GM21390 (cell line): ENCODE results near the gene PPP2R2C.

ENCODE experiments used
- ATAC-seq: cut with Tn5 transposase; IDR thresholded peaks from one replicate; pipeline ENCODE4 v1.9.1; 2021; ENCODE audit not compliant: unreplicated experiment

The PPP2R2C gene

GRCh38 chr4:6319530-6320150, 152.8 kb downstream of the PPP2R2C start:
- ATAC-seq: no peak

GRCh38 chr4:6318206-6318605, 154.2 kb downstream of the PPP2R2C start:
- ATAC-seq: no peak

GRCh38 chr4:6316461-6317003, 155.9 kb downstream of the PPP2R2C start:
- no peak for ATAC-seq

GRCh38 chr4:6313216-6313615, 159.2 kb downstream of the PPP2R2C start:
- ATAC-seq: no peak

GRCh38 chr4:6309777-6310176, 162.6 kb downstream of the PPP2R2C start:
- ATAC-seq: no peak

DNA sequence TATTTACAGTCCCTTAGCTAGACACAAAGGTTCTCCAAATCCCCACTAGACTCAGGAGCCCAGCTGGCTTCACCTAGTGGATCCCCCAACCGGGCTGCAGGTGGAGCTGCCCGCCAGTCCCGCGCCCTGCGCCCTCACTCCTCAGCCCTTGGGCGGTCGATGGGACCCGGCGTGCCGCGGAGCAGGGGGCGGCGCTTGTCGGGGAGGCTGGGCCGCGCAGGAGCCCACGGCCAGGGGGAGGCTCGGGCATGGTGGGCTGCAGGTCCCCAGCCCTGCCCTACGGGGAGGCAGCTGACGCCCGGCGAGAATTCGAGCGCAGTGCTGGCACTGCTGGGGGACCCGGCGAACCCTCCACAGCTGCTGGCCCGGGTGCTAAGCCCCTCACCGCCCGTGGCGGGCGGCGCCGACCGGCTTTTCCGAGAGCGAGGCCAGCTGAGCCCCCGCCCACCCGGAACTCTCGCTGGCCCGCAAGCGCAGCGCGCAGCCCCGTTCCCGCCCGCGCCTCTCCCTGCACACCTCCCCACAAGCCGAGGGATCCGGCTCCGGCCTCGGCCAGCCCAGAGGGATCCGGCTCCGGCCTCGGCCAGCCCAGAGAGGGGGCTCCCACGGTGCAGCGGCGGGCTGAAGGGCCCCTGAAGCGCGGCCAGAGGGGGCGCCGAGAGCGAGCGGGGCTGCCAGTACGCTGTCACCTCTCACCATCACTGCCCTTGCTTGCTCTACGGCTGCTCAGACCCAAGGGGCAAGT, 163.3 kb downstream of the PPP2R2C start:
- no peak for ATAC-seq

- ATAC-seq: no peak
Observed at GRCh38 chr4:6307891-6308290, 164.5 kb downstream of the PPP2R2C start.

GRCh38 chr4:6307230-6307629, 165.2 kb downstream of the PPP2R2C start:
- no peak for ATAC-seq

DNA sequence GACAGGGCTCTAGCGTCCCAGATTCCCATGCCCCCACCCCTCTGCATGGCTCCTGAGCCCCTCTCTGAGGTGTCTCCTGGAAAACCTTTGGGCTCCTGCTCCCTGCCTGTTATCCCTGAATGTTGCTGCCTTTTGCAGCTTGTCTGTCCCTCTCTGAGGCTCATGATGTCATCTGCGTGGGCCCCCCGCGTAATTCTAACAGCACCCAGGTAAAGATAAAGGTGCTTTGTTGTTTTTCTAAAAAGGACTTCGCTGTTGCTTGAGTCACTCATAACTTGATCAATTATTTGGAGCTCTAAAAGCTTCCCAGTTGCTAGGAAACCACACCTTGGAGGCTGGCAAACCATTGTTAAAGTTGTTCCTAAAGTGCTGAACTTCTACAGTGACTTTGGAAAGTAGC, 166.1 kb downstream of the PPP2R2C start:
- ATAC-seq: no peak

DNA sequence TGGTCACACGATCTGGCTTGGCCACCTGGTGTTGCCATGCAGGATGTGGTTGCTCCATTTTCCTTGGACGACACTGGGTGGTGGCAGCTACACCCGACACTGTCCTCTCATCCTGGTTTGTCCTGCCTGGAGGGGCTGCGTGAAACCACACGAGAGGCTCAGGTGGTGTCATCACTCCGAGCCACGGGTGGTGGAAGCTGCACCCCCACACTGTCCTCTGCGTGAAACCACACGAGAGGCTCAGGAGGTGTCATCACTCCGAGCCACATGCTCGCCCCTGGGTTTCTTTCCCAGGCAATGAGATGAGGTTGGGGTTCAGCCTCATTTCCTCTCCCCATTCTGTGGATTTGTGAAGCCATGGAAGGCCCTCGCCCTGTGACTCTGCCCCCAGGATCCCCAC, 168.5 kb downstream of the PPP2R2C start:
- no peak for ATAC-seq

- ATAC-seq: no peak
Observed at GRCh38 chr4:6302869-6303268, 169.5 kb downstream of the PPP2R2C start.

DNA sequence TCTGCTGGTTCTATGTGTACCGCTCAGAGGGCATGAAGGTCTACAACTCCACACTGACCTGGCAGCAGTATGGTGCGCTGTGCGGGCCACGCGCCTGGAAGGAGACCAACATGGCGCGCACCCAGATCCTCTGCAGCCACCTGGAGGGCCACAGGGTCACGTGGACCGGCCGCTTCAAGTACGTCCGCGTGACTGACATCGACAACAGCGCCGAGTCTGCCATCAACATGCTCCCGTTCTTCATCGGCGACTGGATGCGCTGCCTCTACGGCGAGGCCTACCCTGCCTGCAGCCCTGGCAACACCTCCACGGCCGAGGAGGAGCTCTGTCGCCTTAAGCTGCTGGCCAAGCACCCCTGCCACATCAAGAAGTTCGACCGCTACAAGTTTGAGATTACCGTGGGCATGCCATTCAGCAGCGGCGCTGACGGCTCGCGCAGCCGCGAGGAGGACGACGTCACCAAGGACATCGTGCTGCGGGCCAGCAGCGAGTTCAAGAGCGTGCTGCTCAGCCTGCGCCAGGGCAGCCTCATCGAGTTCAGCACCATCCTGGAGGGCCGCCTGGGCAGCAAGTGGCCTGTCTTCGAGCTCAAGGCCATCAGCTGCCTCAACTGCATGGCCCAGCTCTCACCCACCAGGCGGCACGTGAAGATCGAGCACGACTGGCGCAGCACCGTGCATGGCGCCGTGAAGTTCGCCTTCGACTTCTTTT, 170.5 kb downstream of the PPP2R2C start:
- no peak for ATAC-seq

DNA sequence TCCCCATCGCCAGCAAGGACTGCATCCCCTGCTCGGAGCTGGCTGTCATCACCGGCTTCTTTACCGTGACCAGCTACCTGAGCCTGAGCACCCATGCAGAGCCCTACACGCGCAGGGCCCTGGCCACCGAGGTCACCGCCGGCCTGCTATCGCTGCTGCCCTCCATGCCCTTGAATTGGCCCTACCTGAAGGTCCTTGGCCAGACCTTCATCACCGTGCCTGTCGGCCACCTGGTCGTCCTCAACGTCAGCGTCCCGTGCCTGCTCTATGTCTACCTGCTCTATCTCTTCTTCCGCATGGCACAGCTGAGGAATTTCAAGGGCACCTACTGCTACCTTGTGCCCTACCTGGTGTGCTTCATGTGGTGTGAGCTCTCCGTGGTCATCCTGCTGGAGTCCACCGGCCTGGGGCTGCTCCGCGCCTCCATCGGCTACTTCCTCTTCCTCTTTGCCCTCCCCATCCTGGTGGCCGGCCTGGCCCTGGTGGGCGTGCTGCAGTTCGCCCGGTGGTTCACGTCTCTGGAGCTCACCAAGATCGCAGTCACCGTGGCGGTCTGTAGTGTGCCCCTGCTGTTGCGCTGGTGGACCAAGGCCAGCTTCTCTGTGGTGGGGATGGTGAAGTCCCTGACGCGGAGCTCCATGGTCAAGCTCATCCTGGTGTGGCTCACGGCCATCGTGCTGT, 171.2 kb downstream of the PPP2R2C start:
- ATAC-seq: no peak

DNA sequence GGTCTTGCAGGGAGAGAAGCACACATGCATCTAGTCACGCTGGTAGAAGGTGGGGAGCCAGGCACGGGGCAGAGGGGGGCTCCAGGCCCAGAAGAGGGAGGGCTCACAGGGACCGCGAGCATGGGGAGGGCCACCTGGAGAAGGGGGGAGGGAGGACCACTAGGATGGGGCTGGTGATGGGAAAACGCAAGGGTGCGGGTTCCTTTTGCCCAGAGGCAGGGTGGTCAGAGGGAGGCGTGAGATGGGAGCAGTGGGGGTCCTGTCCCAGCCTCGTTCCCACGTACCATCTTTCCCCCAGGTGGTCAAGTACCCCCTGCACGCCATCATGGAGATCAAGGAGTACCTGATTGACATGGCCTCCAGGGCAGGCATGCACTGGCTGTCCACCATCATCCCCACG, 172.1 kb downstream of the PPP2R2C start:
- ATAC-seq: no peak

GRCh38 chr4:6299875-6300274, 172.5 kb downstream of the PPP2R2C start:
- no peak for ATAC-seq

DNA sequence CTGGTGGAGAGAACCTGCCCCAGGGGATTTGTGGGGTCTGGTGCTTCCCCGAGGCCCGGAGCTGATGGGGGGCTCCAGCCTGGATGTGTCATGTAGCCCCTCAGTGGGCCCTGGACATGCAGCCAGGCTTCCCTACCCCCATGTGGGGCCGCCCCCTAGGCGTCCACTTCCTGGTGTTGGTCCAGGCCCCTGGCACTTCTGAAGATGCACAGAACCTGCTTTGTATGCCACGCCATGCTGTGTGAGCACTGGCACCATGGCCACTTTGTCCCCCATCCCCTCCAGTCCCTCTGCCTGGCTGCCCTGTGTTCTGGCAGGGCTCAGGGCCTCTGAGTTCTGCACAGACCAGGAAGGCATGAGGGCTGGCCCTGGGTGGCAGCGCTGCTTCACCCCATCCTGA, 173.6 kb downstream of the PPP2R2C start:
- no peak for ATAC-seq

GRCh38 chr4:6298035-6298434, 174.4 kb downstream of the PPP2R2C start:
- no peak for ATAC-seq

DNA sequence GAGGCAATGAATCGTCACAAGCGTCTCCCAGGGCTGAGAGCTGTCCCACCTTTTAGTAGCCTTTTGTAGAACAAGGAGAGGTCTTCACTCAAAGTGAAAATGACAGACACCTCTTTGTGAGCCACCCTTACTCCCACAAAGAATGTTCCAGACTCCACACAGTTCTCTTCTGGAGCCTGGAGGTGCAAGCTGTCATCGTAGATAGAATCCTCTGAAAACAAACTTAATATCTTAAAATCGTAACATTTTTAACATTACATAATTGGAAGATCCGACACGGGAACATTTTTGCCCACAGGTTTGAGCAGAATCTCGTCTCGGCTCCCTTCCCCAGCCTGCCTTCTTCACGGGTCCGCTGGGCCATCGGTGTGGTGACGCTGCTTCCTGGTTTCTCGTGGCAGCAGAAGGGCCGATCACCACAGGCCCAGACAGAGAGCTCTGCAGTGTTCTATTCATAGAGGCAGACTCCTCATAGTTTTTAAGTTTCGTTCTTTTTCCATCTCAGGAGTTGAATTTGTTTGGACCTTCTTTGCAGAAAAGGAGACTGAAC, 175.1 kb downstream of the PPP2R2C start:
- no peak for ATAC-seq

- ATAC-seq: no peak
Observed at GRCh38 chr4:6296026-6296425, 176.4 kb downstream of the PPP2R2C start.

- no peak for ATAC-seq
Observed at GRCh38 chr4:6295495-6295894, 176.9 kb downstream of the PPP2R2C start.
